ENCODE measurements around the gene DHRSX. TPM values are rescaled to one million over a fixed set of nuclear protein-coding genes. Genes with fewer than 3 reads are reported as not detected.

Gene DHRSX
- total and polyA plus RNA-seq, 2 of the 8 experiments (the other 6 are each of a cell fraction or from before 2014, with no cell fraction given), result 35.1 to 43.4 TPM

GRCh38 chrX:2502668-2503519 lies 2.1 kb upstream of the DHRSX start:
- no peak overlapping the region for H2BK12ac ChIP-seq (ENCODE audit: low read depth, low read length)
- ChIA-PET CTCF (ENCODE audit: partially characterized antibody) (no interaction called here), POLR2A (ENCODE audit: partially characterized antibody) (no interaction called here)
- no peak overlapping the region for H2AK5ac ChIP-seq (ENCODE audit: low read depth, low read length)
- H2BK15ac ChIP-seq (ENCODE audit: low read length), result no peak overlapping the region
- no peak overlapping the region for H3K18ac ChIP-seq (ENCODE audit: extremely low read depth, low read length)
- H3K4me2 ChIP-seq (ENCODE audit: insufficient read depth in 1 of 2, low read depth in 2 of 2, low read length in 2 of 2), result no peak overlapping the region
- peaks cover 5 to 22% of the 10 kb centered on the region in 2 experiments; a peak in 3 of 4 replicates for H3K79me2 ChIP-seq (ENCODE audit: control insufficient read depth in 1 of 2, insufficient read depth in 2 of 2, low read length in 2 of 2)
- no peak overlapping the region for H3K56ac ChIP-seq (replicated peaks; ENCODE audit: insufficient read length, low read depth, low read length)
- H4K5ac ChIP-seq (ENCODE audit: insufficient read length, low read depth, low read length), result no peak overlapping the region
- H2BK120ac ChIP-seq (replicated peaks; ENCODE audit: low read depth, low read length), result no peak overlapping the region
- peaks cover 0 to 12% (median 9%) of the 10 kb centered on the region in 4 experiments; a peak in 5 of 7 replicates for H3K4me1 ChIP-seq (replicated peaks in 1 of 4; ENCODE audit: control insufficient read depth in 3 of 4, insufficient read depth in 4 of 4, low read length in 3 of 4)
- H3K27me3 ChIP-seq (replicated peaks in 1 of 4; ENCODE audit: control insufficient read depth in 3 of 4, extremely low read depth in 1 of 4, insufficient read depth in 3 of 4, low read length in 3 of 4), result no peaks in the 10 kb centered on the region
- no peak for DNase-seq (ENCODE audit: low read depth in 1 of 2, low spot score in 2 of 2)
- no peaks in the 10 kb centered on the region; the same call in 1 of the 2 replicates for H3K79me1 ChIP-seq (ENCODE audit: low read depth, low read length)
- no peak overlapping the region for H3K9ac ChIP-seq (replicated peaks in 1 of 4; ENCODE audit: extremely low read depth in 1 of 4, low read depth in 3 of 4, low read length in 3 of 4)
- FAIRE-seq, result no peak
- H3K23me2 ChIP-seq (ENCODE audit: low read depth, low read length), result peaks cover 4% of the 10 kb centered on the region; the same call in 1 of the 2 replicates
- no peaks in the 10 kb centered on the region; a peak in 1 of 8 replicates for H3K36me3 ChIP-seq (ENCODE audit: control insufficient read depth in 2 of 4, insufficient read depth in 4 of 4, low read length in 3 of 4)
- no peak overlapping the region for H4K8ac ChIP-seq (ENCODE audit: extremely low read depth, insufficient read depth, low read length)
- H3K14ac ChIP-seq (ENCODE audit: insufficient read length), result no peak overlapping the region
- no peak overlapping the region for H2AFZ ChIP-seq (ENCODE audit: low read length)
- H3K4me3 ChIP-seq (ENCODE audit: extremely low read depth in 1 of 4, insufficient read depth in 2 of 4, low read depth in 3 of 4, low read length in 4 of 4), result no peak overlapping the region
- no peak for TF ChIP-seq GTF2F1 (IDR thresholded peaks at IDR 0.05; ENCODE audit: borderline replicate concordance, low read depth, low read length)
- TF ChIP-seq ATF3 (IDR thresholded peaks at IDR 0.05; ENCODE audit: insufficient read depth, low read depth, low read length), result no peak
- no peak for TF ChIP-seq CHD1 (IDR thresholded peaks at IDR 0.05; ENCODE audit: low read depth, low read length)
- no peak for TF ChIP-seq CBX8 (IDR thresholded peaks at IDR 0.05; ENCODE audit: borderline replicate concordance, low read depth, low read length)
- no peak for TF ChIP-seq SIN3A (conservative IDR thresholded peaks at IDR 0.05 in 1 of 2, IDR thresholded peaks at IDR 0.05 in 1 of 2; ENCODE audit: low read depth in 1 of 2, low read length in 2 of 2)
- TF ChIP-seq SIRT6 (IDR thresholded peaks at IDR 0.05; ENCODE audit: low read length), result no peak
- TF ChIP-seq POU5F1 (IDR thresholded peaks at IDR 0.05; ENCODE audit: low read depth, low read length), result no peak
- TF ChIP-seq FOSL1 (IDR thresholded peaks at IDR 0.05; ENCODE audit: insufficient read depth, low read depth, low read length), result no peak
- TF ChIP-seq CEBPB (IDR thresholded peaks at IDR 0.05; ENCODE audit: low read depth, low read length), result no peak
- TF ChIP-seq POLR2AphosphoS5 (IDR thresholded peaks at IDR 0.05; ENCODE audit: low read depth, low read length), result no peak
- TF ChIP-seq MAX (IDR thresholded peaks at IDR 0.05), result no peak
- no peak for TF ChIP-seq HDAC6 (IDR thresholded peaks at IDR 0.05; ENCODE audit: low read depth, low read length)
- 91% methylated on average over 18 of the region's 19 CpGs; no CpG with 5 or more reads in 1 of the 2 experiments for WGBS, 2 experiments (ENCODE audit: extremely low coverage in 1 of 2, insufficient coverage in 1 of 2, insufficient read length in 1 of 2, insufficient replicate concordance in 2 of 2, low coverage in 1 of 2, low lambda C conversion rate in 2 of 2, missing lambda C conversion rate in 1 of 2)
- no peak overlapping the region for H3K4ac ChIP-seq (replicated peaks; ENCODE audit: insufficient read length, low read depth, low read length)
- no peak overlapping the region for H3K23ac ChIP-seq (ENCODE audit: insufficient read length)
- no peak overlapping the region for H4K91ac ChIP-seq (replicated peaks; ENCODE audit: insufficient read length, low read length)
- H4K20me1 ChIP-seq (replicated peaks in 1 of 2; ENCODE audit: control insufficient read depth in 1 of 2, insufficient read depth in 2 of 2, low read length in 2 of 2), result no peaks in the 10 kb centered on the region
- no peak overlapping the region for H2BK20ac ChIP-seq (ENCODE audit: low read length)
- H3K27ac ChIP-seq (ENCODE audit: low read depth, low read length), result no peak overlapping the region
- no peaks in the 10 kb centered on the region for H3K9me3 ChIP-seq (ENCODE audit: insufficient read depth in 2 of 2, low read depth in 1 of 2, low read length in 1 of 2)
- H2BK5ac ChIP-seq (ENCODE audit: low read depth, low read length), result no peak overlapping the region
